Measurements from ENCODE around the gene FMO3.

The FMO3 gene

GRCh38 chr1:171160639-171161354 is 70.1 kb downstream of the FMO3 start:
- DNase-seq, result no peak

DNA sequence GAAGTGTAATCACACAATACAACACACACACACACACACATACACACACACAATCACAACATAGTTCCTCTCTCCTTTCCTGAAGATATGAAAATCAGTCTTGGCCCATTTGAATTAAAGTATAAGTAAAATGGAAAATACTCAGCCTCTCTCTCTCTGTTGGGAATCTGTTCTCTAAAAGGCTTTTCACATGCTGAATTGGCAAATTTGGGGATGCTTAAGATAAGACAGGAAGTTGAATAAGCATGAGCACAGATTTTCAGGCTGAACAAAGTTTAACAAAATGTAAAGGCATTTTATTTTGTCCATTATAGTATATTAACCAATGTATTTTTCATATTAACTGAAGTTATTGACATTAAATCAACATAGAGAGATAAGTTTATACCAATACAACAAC is 70.7 kb downstream of the FMO3 start:
- no peak for DNase-seq

DNA sequence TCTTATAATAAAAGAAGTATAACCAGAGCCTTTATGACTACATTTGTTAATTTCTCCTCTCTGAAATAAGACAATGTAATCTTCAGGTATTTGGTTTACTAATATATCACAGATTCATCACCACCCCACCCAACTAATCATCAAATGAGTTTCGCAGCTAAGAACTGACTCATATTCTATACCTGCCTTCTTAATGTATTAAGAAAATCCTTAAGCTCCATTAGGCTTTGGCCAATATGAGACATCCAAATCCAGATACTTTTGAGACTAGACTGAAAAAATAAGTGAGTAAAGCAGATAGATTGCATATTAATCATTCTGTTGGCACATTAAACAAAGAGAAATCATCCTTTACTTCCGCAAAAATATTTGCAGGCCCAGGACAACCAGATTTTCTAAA is 75.7 kb downstream of the FMO3 start:
- DNase-seq, result no peak

Measured in NCI-H2029 treated with DMSO at 0.1 percent for 48 hours (cell line).